Suprapubic skin (tissue), 4 donors: Measurements from ENCODE around the gene PHF8. TPM values are rescaled to one million over a fixed set of nuclear protein-coding genes. Genes with fewer than 3 reads are reported as not detected.

Source experiments
- DNase-seq, 2 donors: peaks; one replicate each; pipeline ENCODE4 v3.0.0-alpha.2; 2019; ENCODE audit warnings: low spot score in 2 of 2
- H3K27ac ChIP-seq: fragments of 200-600 bp; sonication (generic); one replicate; pipeline ENCODE4 v1.5.1; 2019
- H3K27me3 ChIP-seq: fragments of 200-600 bp; sonication (generic); one replicate; pipeline ENCODE4 v1.5.1; 2019
- H3K36me3 ChIP-seq: fragments of 200-600 bp; sonication (generic); one replicate; pipeline ENCODE4 v1.5.1; 2019
- H3K4me1 ChIP-seq: fragments of 200-600 bp; sonication (generic); one replicate; pipeline ENCODE4 v1.5.1; 2019
- H3K4me3 ChIP-seq: fragments of 200-600 bp; sonication (generic); one replicate; pipeline ENCODE4 v1.5.1; 2019; ENCODE audit warnings: mild to moderate bottlenecking
- H3K9me3 ChIP-seq: fragments of 200-600 bp; sonication (generic); one replicate; pipeline ENCODE4 v1.5.1; 2019
- CTCF ChIP-seq, 2 donors: fragments of 200-600 bp in 1 of 2; fragments of 450-650 bp in 1 of 2; sonication (generic) in 1 of 2; IDR thresholded peaks; one replicate each; pipeline ENCODE4 v1.5.1; 2016 to 2019; ENCODE audit warnings: antibody characterized with exemption in 2 of 2, mild to moderate bottlenecking in 1 of 2, moderate library complexity in 1 of 2
- EP300 ChIP-seq: sonication (generic); formaldehyde crosslinking; IDR thresholded peaks from one replicate; pipeline ENCODE4 v1.6.1; 2017; ENCODE audit warnings: antibody characterized with exemption
- POLR2A ChIP-seq, 2 donors: fragments of 450-650 bp; IDR thresholded peaks; one replicate each; pipeline ENCODE4 v1.6.1; 2017; ENCODE audit warnings: antibody characterized with exemption in 2 of 2, mild to moderate bottlenecking in 2 of 2, moderate library complexity in 2 of 2
- POLR2AphosphoS5 ChIP-seq, 3 donors: sonication (generic); formaldehyde crosslinking; IDR thresholded peaks; one replicate each; pipeline ENCODE4 v1.6.1; 2017; ENCODE audit warnings: antibody characterized with exemption in 3 of 3
- WGBS: methylation state at CpG from one replicate; pipeline ENCODE4 v1.1.5; 2018; 5-methylcytosine and 5-hydroxymethylcytosine counted together
- total RNA-seq, 4 donors: library from RNA; depleted of rRNA; stranded (reverse); fragments of >200 nt; gene quantifications; one replicate each; pipeline ENCODE4 v1.1.0, GENCODE V29; 2016

The PHF8 gene
- total RNA-seq, 4 donors from 2014 or later, result 17.5 to 72.2 (median 25.4) TPM

DNA sequence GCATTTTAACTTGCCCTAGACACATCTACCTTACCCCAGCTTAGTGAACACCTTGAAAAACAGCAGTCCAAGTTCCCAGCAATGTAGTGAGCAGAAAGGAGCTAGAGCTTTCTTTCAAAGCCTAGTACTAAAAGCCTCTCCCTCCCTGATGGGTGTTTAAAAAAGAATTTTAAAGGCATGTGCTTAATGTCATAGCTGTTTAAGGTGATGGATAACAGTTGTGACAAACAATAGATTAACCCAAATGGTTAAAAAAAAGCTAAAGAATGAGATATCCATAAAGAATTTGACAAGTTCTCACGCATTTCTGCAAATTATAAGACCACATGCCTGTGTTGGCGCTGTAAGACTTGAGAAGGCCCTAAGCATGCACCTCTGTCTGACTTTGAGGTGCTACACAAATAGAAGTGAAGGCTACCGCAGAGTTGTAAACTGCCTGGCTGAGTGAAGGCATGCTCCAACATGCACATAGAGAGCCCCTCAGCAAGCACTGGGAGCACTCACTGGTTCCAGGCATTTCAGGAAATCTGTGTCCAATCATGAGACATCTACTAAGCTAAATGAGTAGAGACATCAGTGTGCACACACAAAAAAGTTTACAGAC is 94.0 kb downstream of the PHF8 start:
- Histone ChIP-seq H3K36me3 (peaks cover 21% of the 10 kb centered on the region), H3K9me3 (no peaks in the 10 kb centered on the region), H3K4me3 (no peak overlapping the region), H3K27ac (no peak overlapping the region), H3K4me1 (no peaks in the 10 kb centered on the region), H3K27me3 (no peaks in the 10 kb centered on the region)
- DNase-seq, result no peak
- 79% methylated on average over 3 of the region's 3 CpGs for WGBS
- no peak for TF ChIP-seq CTCF (IDR thresholded peaks at IDR 0.05)
- TF ChIP-seq POLR2AphosphoS5 (IDR thresholded peaks at IDR 0.05), result no peak
- TF ChIP-seq EP300, result no peak
- TF ChIP-seq POLR2A (IDR thresholded peaks at IDR 0.05), result no peak

GRCh38 chrX:53940180-53940579 is 104.1 kb downstream of the PHF8 start:
- WGBS, result 77% methylated on average over 8 of the region's 8 CpGs
- H3K4me1 ChIP-seq, result no peaks in the 10 kb centered on the region
- no peaks in the 10 kb centered on the region for H3K27me3 ChIP-seq
- no peaks in the 10 kb centered on the region for H3K9me3 ChIP-seq
- H3K36me3 ChIP-seq, result peaks cover 56% of the 10 kb centered on the region
- no peak for DNase-seq
- no peak overlapping the region for H3K27ac ChIP-seq
- TF ChIP-seq EP300, result no peak
- TF ChIP-seq POLR2A (IDR thresholded peaks at IDR 0.05), result no peak
- no peak for TF ChIP-seq POLR2AphosphoS5 (IDR thresholded peaks at IDR 0.05)
- no peak for TF ChIP-seq CTCF (IDR thresholded peaks at IDR 0.05)
- H3K4me3 ChIP-seq, result no peak overlapping the region

DNA sequence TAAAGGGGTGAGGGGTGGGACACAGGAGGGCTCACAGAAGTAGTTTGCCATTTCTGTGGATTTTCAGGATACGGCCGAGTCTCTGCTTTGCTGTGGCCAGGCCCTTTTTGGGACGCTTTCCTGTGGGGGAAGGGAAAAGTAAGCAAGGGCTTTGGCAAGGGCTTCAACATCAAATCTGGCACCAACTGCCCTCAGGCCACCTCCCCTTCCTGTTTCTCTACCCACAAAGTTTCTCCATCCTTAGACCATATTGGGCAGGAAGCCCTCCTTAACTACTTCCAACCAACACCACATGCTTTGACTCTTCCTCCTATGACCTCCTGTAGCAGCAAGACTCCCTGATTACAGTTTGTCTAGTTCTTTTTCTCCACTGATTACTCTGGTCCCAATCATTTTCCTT is 105.1 kb downstream of the PHF8 start:
- no peak overlapping the region for H3K4me3 ChIP-seq
- no peaks in the 10 kb centered on the region for H3K9me3 ChIP-seq
- peaks cover 50% of the 10 kb centered on the region for H3K36me3 ChIP-seq
- WGBS, result 88% methylated on average over 3 of the region's 3 CpGs
- no peak overlapping the region for H3K27ac ChIP-seq
- no peaks in the 10 kb centered on the region for H3K4me1 ChIP-seq
- DNase-seq, result no peak
- TF ChIP-seq POLR2AphosphoS5 (IDR thresholded peaks at IDR 0.05) (no peak), CTCF (IDR thresholded peaks at IDR 0.05) (no peak), POLR2A (IDR thresholded peaks at IDR 0.05) (no peak), EP300 (no peak)
- no peaks in the 10 kb centered on the region for H3K27me3 ChIP-seq

GRCh38 chrX:53930515-53931380 is 113.5 kb downstream of the PHF8 start:
- H3K27ac ChIP-seq, result no peak overlapping the region
- H3K27me3 ChIP-seq, result no peaks in the 10 kb centered on the region
- WGBS, result 58% methylated on average over 5 of the region's 5 CpGs
- no peak overlapping the region for H3K4me3 ChIP-seq
- no peaks in the 10 kb centered on the region for H3K36me3 ChIP-seq
- TF ChIP-seq POLR2AphosphoS5 (IDR thresholded peaks at IDR 0.05) (no peak), POLR2A (IDR thresholded peaks at IDR 0.05) (no peak), EP300 (no peak)
- no peaks in the 10 kb centered on the region for H3K4me1 ChIP-seq
- no peaks in the 10 kb centered on the region for H3K9me3 ChIP-seq
- no peak for DNase-seq

GRCh38 chrX:53926030-53926429 is 118.2 kb downstream of the PHF8 start:
- Histone ChIP-seq H3K4me3 (no peak overlapping the region), H3K4me1 (no peaks in the 10 kb centered on the region), H3K36me3 (no peaks in the 10 kb centered on the region), H3K27me3 (no peaks in the 10 kb centered on the region), H3K9me3 (no peaks in the 10 kb centered on the region), H3K27ac (no peak overlapping the region)
- no peak for TF ChIP-seq CTCF (IDR thresholded peaks at IDR 0.05)
- no peak for DNase-seq
- WGBS, result 78% methylated on average over 5 of the region's 5 CpGs
